ENCODE measurements around the gene TMEM18.

GRCh38 chr2:691821-692761 is 14.9 kb upstream of the TMEM18 start:
- no peak for TF ChIP-seq CTCF (IDR thresholded peaks at IDR 0.05)
- no peak for TF ChIP-seq POLR2AphosphoS5 (IDR thresholded peaks at IDR 0.05)
- TF ChIP-seq POLR2A (IDR thresholded peaks at IDR 0.05; ENCODE audit: low read depth): no peak
- TF ChIP-seq EP300 (IDR thresholded peaks at IDR 0.05): no peak

Measured in esophagus muscularis mucosa (tissue), 4 donors.